IMR-90 (cell line): ENCODE data around the gene FLVCR2. TPM values are rescaled to one million over a fixed set of nuclear protein-coding genes. Genes with fewer than 3 reads are reported as not detected.

Source experiments
- ATAC-seq: fragments of 200-7000 bp; cut with Tn5 transposase; 2 replicates; pipeline ENCODE4 v1.9.1; 2020; ENCODE audit warnings: low read depth, mild to moderate bottlenecking, moderate library complexity
- BruUV-seq: library from RNA; stranded (reverse); fragments of 400-500 nt; replicated peaks from 2 replicates; lab custom pipeline; 2021; lab: Mats Ljungman, UMichigan
- CTCF ChIA-PET: fragments of 300-600 bp; formaldehyde crosslinking; extraction: SDS; loops from one replicate; lab custom pipeline; 2021; ENCODE audit warnings: antibody characterized with exemption; lab: Yijun Ruan, JAX
- POLR2A ChIA-PET: fragments of 300-600 bp; sonication (Branson Sonifier 250); formaldehyde crosslinking; loops from one replicate; lab custom pipeline; 2022; ENCODE audit warnings: antibody characterized with exemption; ENCODE audit not compliant: unreplicated experiment; lab: Charles Lee
- DNase-seq: peaks from one replicate; pipeline ENCODE4 v3.0.0; 2013
- H2AFZ ChIP-seq: replicated peaks from 2 replicates; pipeline ENCODE3; 2013; ENCODE audit warnings: low read length, mild to moderate bottlenecking; ENCODE audit not compliant: poor library complexity
- H2AK5ac ChIP-seq: 2 replicates; pipeline ENCODE4 v1.6.1; 2013; ENCODE audit warnings: low read depth, low read length, inconsistent platforms
- H2AK9ac ChIP-seq: replicated peaks from 2 replicates; pipeline ENCODE3; 2013; ENCODE audit warnings: mild to moderate bottlenecking, low read depth, low read length, moderate library complexity; ENCODE audit not compliant: poor library complexity
- H2BK120ac ChIP-seq: 2 replicates; pipeline ENCODE4 v1.6.1; 2013; ENCODE audit warnings: low read depth, low read length, inconsistent platforms
- H2BK15ac ChIP-seq: 3 replicates; pipeline ENCODE4 v1.6.1; 2013; ENCODE audit warnings: low read depth, low read length, inconsistent platforms
- H2BK20ac ChIP-seq: 2 replicates; pipeline ENCODE4 v1.6.1; 2013; ENCODE audit warnings: low read depth, mild to moderate bottlenecking, inconsistent platforms, low read length, moderate library complexity
- H2BK5ac ChIP-seq: 2 replicates; pipeline ENCODE4 v1.6.1; 2013; ENCODE audit warnings: mild to moderate bottlenecking, low read depth, low read length, inconsistent platforms; ENCODE audit not compliant: poor library complexity, severe bottlenecking
- H3K14ac ChIP-seq: replicated peaks from 2 replicates; pipeline ENCODE4 v1.6.1; 2013; ENCODE audit warnings: low read depth, low read length, inconsistent platforms
- H3K18ac ChIP-seq: 2 replicates; pipeline ENCODE4 v1.6.1; 2013; ENCODE audit warnings: low read depth, low read length, control low read depth
- H3K23ac ChIP-seq: 2 replicates; pipeline ENCODE4 v1.6.1; 2013; ENCODE audit warnings: low read depth, low read length, inconsistent platforms
- H3K27ac ChIP-seq: 2 replicates; pipeline ENCODE4 v1.5.1; 2013; ENCODE audit warnings: mild to moderate bottlenecking, control low read depth, low read length; ENCODE audit not compliant: insufficient read depth
- H3K27me3 ChIP-seq: 2 replicates; pipeline ENCODE4 v1.6.1; 2013; ENCODE audit warnings: low read length; ENCODE audit not compliant: control insufficient read depth, insufficient read depth
- H3K36me3 ChIP-seq: 2 replicates; pipeline ENCODE4 v1.6.1; 2013; ENCODE audit warnings: low read length, mixed read lengths; ENCODE audit not compliant: control insufficient read depth, insufficient read depth
- H3K4ac ChIP-seq: 2 replicates; pipeline ENCODE4 v1.6.1; 2013; ENCODE audit warnings: low read depth, low read length, inconsistent platforms
- H3K4me1 ChIP-seq: 2 replicates; pipeline ENCODE4 v1.6.1; 2013; ENCODE audit warnings: low read length, mixed read lengths; ENCODE audit not compliant: control insufficient read depth, insufficient read depth
- H3K4me2 ChIP-seq: 2 replicates; pipeline ENCODE4 v1.6.1; 2013; ENCODE audit warnings: low read depth, mild to moderate bottlenecking, control low read depth, low read length, moderate library complexity
- H3K4me3 ChIP-seq: 2 replicates; pipeline ENCODE4 v1.5.1; 2013; ENCODE audit warnings: low read depth, mild to moderate bottlenecking, control low read depth, low read length, moderate library complexity; ENCODE audit not compliant: insufficient read depth
- H3K56ac ChIP-seq: 2 replicates; pipeline ENCODE4 v1.6.1; 2013; ENCODE audit warnings: low read length, inconsistent platforms; ENCODE audit not compliant: insufficient read depth; ENCODE audit errors: extremely low read depth
- H3K79me1 ChIP-seq, 2 experiments: 2 replicates each; pipeline ENCODE4 v1.6.1; 2013; ENCODE audit warnings: low read length in 2 of 2, inconsistent platforms in 1 of 2, low read depth in 1 of 2
- H3K9ac ChIP-seq: 2 replicates; pipeline ENCODE4 v1.6.1; 2013; ENCODE audit warnings: low read depth, low read length, control low read depth
- H3K9me1 ChIP-seq: 2 replicates; pipeline ENCODE4 v1.6.1; 2013; ENCODE audit warnings: low read length, inconsistent platforms; ENCODE audit not compliant: insufficient read depth
- H3K9me3 ChIP-seq: 2 replicates; pipeline ENCODE4 v1.6.1; 2013; ENCODE audit warnings: low read length; ENCODE audit not compliant: control insufficient read depth, insufficient read depth
- H4K20me1 ChIP-seq: 2 replicates; pipeline ENCODE4 v1.6.1; 2013; ENCODE audit warnings: low read length, inconsistent platforms; ENCODE audit not compliant: insufficient read depth
- H4K5ac ChIP-seq: 2 replicates; pipeline ENCODE4 v1.6.1; 2013; ENCODE audit warnings: mild to moderate bottlenecking, low read depth, low read length, control low read depth
- H4K8ac ChIP-seq, 2 experiments: 2 replicates each; pipeline ENCODE4 v1.6.1; 2013; ENCODE audit warnings: low read depth in 2 of 2, low read length in 2 of 2, control low read depth in 1 of 2, inconsistent platforms in 1 of 2
- H4K91ac ChIP-seq: 2 replicates; pipeline ENCODE4 v1.6.1; 2013; ENCODE audit warnings: low read depth, low read length, inconsistent platforms; ENCODE audit not compliant: insufficient read depth
- BHLHE40 ChIP-seq: fragments of 150-350 bp; IDR thresholded peaks from 2 replicates; pipeline ENCODE4 v1.6.1; 2016; ENCODE audit warnings: mild to moderate bottlenecking, low read depth, low read length
- SMC3 ChIP-seq: fragments of 150-350 bp; IDR thresholded peaks from 2 replicates; pipeline ENCODE4 v1.6.1; 2016; ENCODE audit warnings: low read depth, mild to moderate bottlenecking, antibody characterized with exemption, low read length, moderate library complexity
- WGBS, 2 experiments: methylation state at CpG; one replicate each; pipeline versions ENCODE4 v1.1.5 to v1.1.7; 2013; ENCODE audit warnings: missing lambda C conversion rate in 2 of 2; ENCODE audit not compliant: insufficient read length in 1 of 2; ENCODE audit errors: extremely low coverage in 2 of 2; 5-methylcytosine and 5-hydroxymethylcytosine counted together
- dilution Hi-C: fragments of 300-500 bp; cut with HindIII; formaldehyde crosslinking; loops from one replicate; pipeline ENCODE4 v1.14.3; 2018; ENCODE audit warnings: low sequenced_read_pairs; ENCODE audit not compliant: unreplicated experiment
- in situ Hi-C: fragments of 300-500 bp; cut with MboI; formaldehyde crosslinking; loops from 3 replicates; pipeline ENCODE4 v1.14.3; 2019; ENCODE audit warnings: low sequenced_read_pairs, inconsistent platforms, mixed read lengths
- intact Hi-C: fragments of 100-400 bp; cut with micrococcal nuclease; formaldehyde crosslinking; loops from 2 replicates; pipeline ENCODE4 v1.10.0; 2022
- polyA plus RNA-seq, 3 experiments: library from polyadenylated mRNA; depleted of rRNA; stranded (reverse); fragments of >200 nt; gene quantifications; 2 replicates each; pipeline ENCODE4 v1.2.3, GENCODE V29; 2012; ENCODE audit warnings: low replicate concordance in 1 of 3
- total RNA-seq: library from RNA; depleted of rRNA; stranded (reverse); fragments of >200 nt; gene quantifications from 2 replicates; pipeline ENCODE4 v1.2.3, GENCODE V29; 2012

FLVCR2 gene
- total and polyA plus RNA-seq, 2 of the 4 experiments (the other 2 are of a cell fraction) = 0.94 to 1.4 TPM

DNA sequence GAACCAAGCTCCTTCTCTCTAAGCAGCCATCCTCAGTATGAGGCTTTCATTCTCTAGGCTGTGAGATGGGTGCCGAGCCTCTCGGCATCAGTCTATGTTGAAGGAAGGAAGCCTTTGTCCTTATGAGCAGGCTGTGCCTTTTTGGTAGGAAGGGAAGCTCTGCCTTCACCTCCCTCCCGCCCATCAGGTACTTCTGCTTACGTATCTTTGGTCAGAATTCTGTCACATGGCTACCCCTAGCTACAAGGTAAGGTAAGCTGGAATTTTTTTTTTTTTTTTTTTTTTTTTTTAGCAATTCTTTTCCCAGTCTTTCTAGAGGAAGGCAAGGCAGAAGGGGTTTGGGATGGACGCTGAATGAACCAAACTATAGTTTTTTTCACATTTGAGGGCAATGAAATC, 39.3 kb upstream of the FLVCR2 start:
- H3K23ac ChIP-seq = no peak overlapping the region
- intact Hi-C loops (no loop called here), in situ Hi-C loops (no loop called here), dilution Hi-C loops (no loop called here)
- no peak for DNase-seq
- no peaks in the 10 kb centered on the region for H3K36me3 ChIP-seq
- H3K4me1 ChIP-seq = peaks cover 5% of the 10 kb centered on the region
- ATAC-seq = no peak
- H4K91ac ChIP-seq = no peak overlapping the region
- no peak for TF ChIP-seq SMC3
- TF ChIP-seq BHLHE40 = no peak
- BruUV-seq = no TSS peak
- no peak overlapping the region for H2BK120ac ChIP-seq
- H3K56ac ChIP-seq = no peak overlapping the region
- H3K18ac ChIP-seq = no peak overlapping the region
- no peak overlapping the region for H3K9ac ChIP-seq
- H3K4me2 ChIP-seq = no peak overlapping the region
- no peak overlapping the region for H2BK20ac ChIP-seq
- no peak overlapping the region for H3K14ac ChIP-seq
- H4K8ac ChIP-seq = no peak overlapping the region
- H3K79me1 ChIP-seq = no peaks in the 10 kb centered on the region
- H2AK9ac ChIP-seq = no peak overlapping the region
- no peak overlapping the region for H2AFZ ChIP-seq
- no peaks in the 10 kb centered on the region for H3K9me3 ChIP-seq
- no peak overlapping the region for H2BK5ac ChIP-seq
- no peak overlapping the region for H2AK5ac ChIP-seq
- H3K4me3 ChIP-seq = no peak overlapping the region
- H3K27ac ChIP-seq = no peak overlapping the region
- 88% methylated on average over 1 of the region's 5 CpGs; no CpG with 5 or more reads in 1 of the 2 experiments for WGBS, 2 experiments
- H3K27me3 ChIP-seq = peaks cover 9% of the 10 kb centered on the region
- H3K9me1 ChIP-seq = peaks cover 3% of the 10 kb centered on the region
- H2BK15ac ChIP-seq = no peak overlapping the region
- POLR2A ChIA-PET = no interaction called here
- no peaks in the 10 kb centered on the region for H4K20me1 ChIP-seq
- no peak overlapping the region for H4K5ac ChIP-seq
- CTCF ChIA-PET = interaction anchor here (0.7 kb wide), 1 partner anchor 23 kb away, joined by 3 read pairs; no protein-coding TSS in a partner anchor
- H3K4ac ChIP-seq = no peak overlapping the region
